SK-N-SH (cell line): ENCODE results near the gene TBC1D5. TPM values are rescaled to one million over a fixed set of nuclear protein-coding genes. Genes with fewer than 3 reads are reported as not detected.

Experiments used
- CTCF ChIA-PET: fragments of 300-600, 350-600 bp; formaldehyde crosslinking; extraction: SDS; loops from one replicate; lab custom pipeline; 2021; lab: Yijun Ruan, JAX
- POLR2A ChIA-PET: fragments of 350-600 bp; sonication (Branson Sonifier 250); formaldehyde crosslinking; extraction: SDS; loops from one replicate; lab custom pipeline; 2020; ENCODE audit warnings: antibody characterized with exemption, inconsistent platforms; lab: Yijun Ruan, JAX
- DNase-seq: peaks from one replicate; pipeline ENCODE4 v3.0.0; 2012
- H2AFZ ChIP-seq: fragments of 200-600 bp; sonication (generic); 2 replicates; pipeline ENCODE4 v1.8.1; 2016; ENCODE audit warnings: antibody characterized with exemption, mild to moderate bottlenecking, low read depth
- H3F3A ChIP-seq: fragments of 200-600 bp; sonication (generic); replicated peaks from 2 replicates; pipeline ENCODE3; 2016; ENCODE audit warnings: antibody characterized with exemption, mild to moderate bottlenecking; ENCODE audit not compliant: insufficient read depth
- H3K27ac ChIP-seq, 2 experiments: fragments of 200-500 bp in 1 of 2; fragments of 200-600 bp in 1 of 2; sonication (Bioruptor generic) in 1 of 2; sonication (generic), shearing (Covaris generic) in 1 of 2; 2 replicates each; pipeline versions ENCODE4 v1.5.1 to v1.6.1; 2014 to 2016; ENCODE audit warnings: low read depth in 2 of 2, inconsistent platforms in 1 of 2, low read length in 1 of 2, mild to moderate bottlenecking in 1 of 2, mixed read lengths in 1 of 2
- H3K27me3 ChIP-seq: fragments of 200-600 bp; sonication (generic), shearing (Covaris generic); 2 replicates; pipeline ENCODE4 v1.6.1; 2016; ENCODE audit warnings: mixed run types; ENCODE audit not compliant: insufficient read depth
- H3K36me3 ChIP-seq, 2 experiments: fragments of 200-500 bp in 1 of 2; fragments of 200-600 bp in 1 of 2; sonication (Bioruptor generic) in 1 of 2; sonication (generic) in 1 of 2; replicated peaks in 1 of 2; 2 replicates each; pipeline versions ENCODE3 to v1.5.1; 2014 to 2016; ENCODE audit warnings: low read length in 1 of 2, mild to moderate bottlenecking in 1 of 2; ENCODE audit not compliant: insufficient read depth in 2 of 2, control insufficient read depth in 1 of 2
- H3K4me1 ChIP-seq, 2 experiments: fragments of 200-500 bp in 1 of 2; fragments of 200-600 bp in 1 of 2; sonication (Bioruptor generic) in 1 of 2; sonication (generic), shearing (Covaris generic) in 1 of 2; 2 replicates each; pipeline versions ENCODE4 v1.5.1 to v1.6.1; 2014 to 2016; ENCODE audit warnings: low read depth in 1 of 2, low read length in 1 of 2, mixed run types in 1 of 2; ENCODE audit not compliant: insufficient read depth in 2 of 2, control insufficient read depth in 1 of 2
- H3K4me2 ChIP-seq: fragments of 200-600 bp; sonication (generic), shearing (Covaris generic); 2 replicates; pipeline ENCODE4 v1.6.1; 2017; ENCODE audit warnings: mixed run types
- H3K4me3 ChIP-seq, 2 experiments: fragments of 200-500 bp in 1 of 2; fragments of 200-600 bp in 1 of 2; sonication (Bioruptor generic) in 1 of 2; sonication (generic), shearing (Covaris generic) in 1 of 2; 2 replicates each; pipeline versions ENCODE4 v1.5.1 to v1.8.1; 2014 to 2016; ENCODE audit warnings: low read depth in 2 of 2, inconsistent platforms in 1 of 2, low read length in 1 of 2, mild to moderate bottlenecking in 1 of 2, mixed read lengths in 1 of 2, moderate library complexity in 1 of 2
- H3K79me2 ChIP-seq: fragments of 200-600 bp; sonication (generic); 2 replicates; pipeline ENCODE4 v1.8.1; 2017; ENCODE audit warnings: mild to moderate bottlenecking; ENCODE audit not compliant: insufficient read depth
- H3K9ac ChIP-seq: fragments of 200-600 bp; sonication (generic); 2 replicates; pipeline ENCODE4 v1.6.1; 2017; ENCODE audit warnings: mixed run types
- H3K9me2 ChIP-seq: fragments of 200-600 bp; sonication (generic); 2 replicates; pipeline ENCODE4 v1.6.1; 2017; ENCODE audit warnings: mixed run types
- H3K9me3 ChIP-seq: fragments of 200-600 bp; sonication (generic); 2 replicates; pipeline ENCODE4 v1.6.1; 2017; ENCODE audit warnings: mixed run types, mild to moderate bottlenecking, moderate library complexity
- H4K20me1 ChIP-seq: fragments of 200-600 bp; sonication (generic); 2 replicates; pipeline ENCODE4 v1.6.1; 2017; ENCODE audit warnings: mild to moderate bottlenecking, mixed run types; ENCODE audit not compliant: insufficient read depth
- ELF1 ChIP-seq: IDR thresholded peaks from 2 replicates; pipeline ENCODE4 v1.4.0; 2012
- EP300 ChIP-seq, 2 experiments: IDR thresholded peaks; 2 replicates each; pipeline versions ENCODE4 v1.4.0 to v1.6.1; 2012; ENCODE audit warnings: borderline replicate concordance in 1 of 2, low read depth in 1 of 2, low read length in 1 of 2
- EZH2phosphoT487 ChIP-seq: fragments of 200-600 bp; sonication (generic); IDR thresholded peaks from 2 replicates; pipeline ENCODE4 v1.6.1; 2017; ENCODE audit warnings: low read depth, mixed run types, mild to moderate bottlenecking, antibody characterized with exemption, moderate library complexity, borderline replicate concordance
- FOXJ3 ChIP-seq: sonication (generic); formaldehyde crosslinking; IDR thresholded peaks from 2 replicates; pipeline ENCODE4 v1.5.1; 2020; ENCODE audit warnings: mild to moderate bottlenecking, missing genetic modification reagents
- FOXM1 ChIP-seq: IDR thresholded peaks from 2 replicates; pipeline ENCODE4 v1.4.0; 2012; ENCODE audit warnings: low read depth, mild to moderate bottlenecking
- GABPA ChIP-seq: IDR thresholded peaks from 2 replicates; pipeline ENCODE4 v1.4.0; 2012; ENCODE audit warnings: low read depth, mild to moderate bottlenecking
- GATA2 ChIP-seq: sonication (generic); formaldehyde crosslinking; IDR thresholded peaks from 2 replicates; pipeline ENCODE4 v1.5.0; 2020; ENCODE audit warnings: mild to moderate bottlenecking, missing genetic modification reagents
- IRF3 ChIP-seq: fragments of 150-350 bp; IDR thresholded peaks from 2 replicates; pipeline ENCODE4 v1.6.1; 2016; ENCODE audit warnings: mild to moderate bottlenecking, low read depth, low read length
- MAX ChIP-seq: IDR thresholded peaks from 2 replicates; pipeline ENCODE4 v1.4.0; 2012; ENCODE audit warnings: low read depth
- MEF2A ChIP-seq: IDR thresholded peaks from 2 replicates; pipeline ENCODE4 v1.4.0; 2012; ENCODE audit warnings: low read depth, borderline replicate concordance
- NRF1 ChIP-seq: IDR thresholded peaks from 2 replicates; pipeline ENCODE4 v1.6.1; 2012; ENCODE audit warnings: low read depth, mild to moderate bottlenecking, low read length
- PBX3 ChIP-seq: IDR thresholded peaks from 2 replicates; pipeline ENCODE4; 2012
- RFX5 ChIP-seq: IDR thresholded peaks from 2 replicates; pipeline ENCODE4 v1.6.1; 2012; ENCODE audit warnings: mild to moderate bottlenecking, improper control_type of control experiment, low read length
- RXRA ChIP-seq: IDR thresholded peaks from 2 replicates; pipeline ENCODE4 v1.4.0; 2012; ENCODE audit warnings: low read depth, mild to moderate bottlenecking, borderline replicate concordance
- SMC3 ChIP-seq: IDR thresholded peaks from 2 replicates; pipeline ENCODE4 v1.6.1; 2012; ENCODE audit warnings: low read depth, low read length, improper control_type of control experiment
- TCF12 ChIP-seq: IDR thresholded peaks from 2 replicates; pipeline ENCODE4 v1.4.0; 2012
- TEAD4 ChIP-seq: IDR thresholded peaks from 2 replicates; pipeline ENCODE4 v1.4.0; 2012; ENCODE audit warnings: mild to moderate bottlenecking, borderline replicate concordance; ENCODE audit not compliant: insufficient read depth
- YY1 ChIP-seq: IDR thresholded peaks from 2 replicates; pipeline ENCODE4 v1.4.0; 2012; ENCODE audit warnings: low read depth, mild to moderate bottlenecking
- WGBS: methylation state at CpG from one replicate; pipeline ENCODE4 v1.1.6; 2017; ENCODE audit warnings: low lambda C conversion rate; 5-methylcytosine and 5-hydroxymethylcytosine counted together
- polyA plus RNA-seq, 3 experiments: library from polyadenylated mRNA; depleted of rRNA; stranded (reverse); fragments of >200 nt; gene quantifications; 2 replicates each; pipeline ENCODE4 v1.2.3, GENCODE V29; 2012
- TF ChIP-seq, protein P1 (sequence below): IDR thresholded peaks from 2 replicates; pipeline ENCODE4 v1.4.0; 2012; ENCODE audit warnings: low read depth, borderline replicate concordance
- TF ChIP-seq, protein P2 (sequence below): IDR thresholded peaks from 2 replicates; pipeline ENCODE4 v1.4.0; 2012; ENCODE audit warnings: low read depth, borderline replicate concordance

TBC1D5 gene
- polyA plus RNA-seq, 1 of the 3 experiments (the other 2 are of a cell fraction), result 19.5 TPM

DNA sequence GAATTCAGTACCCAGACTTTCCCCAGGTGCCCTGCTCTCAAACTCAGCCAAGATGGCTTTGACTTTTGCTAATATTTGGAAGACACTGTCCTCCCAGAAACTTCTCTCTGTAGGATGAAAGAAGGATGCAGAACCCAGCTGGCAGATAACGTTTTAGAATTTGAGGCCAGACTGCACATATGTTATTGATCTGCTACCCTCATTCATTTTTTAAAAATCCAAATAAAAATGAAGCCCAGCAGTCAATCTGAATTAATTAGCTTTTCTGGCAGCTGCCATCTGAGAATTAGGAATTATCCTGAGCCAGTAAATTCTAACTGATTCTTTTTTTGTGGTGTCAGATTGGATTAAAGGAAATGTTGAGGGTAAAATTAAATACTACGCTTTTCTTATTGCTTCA is 621.1 kb downstream of the TBC1D5 start:
- Histone ChIP-seq H3F3A (no peaks in the 10 kb centered on the region), H3K4me3 (no peak overlapping the region), H3K9me3 (no peaks in the 10 kb centered on the region), H3K9me2 (no peaks in the 10 kb centered on the region), H3K79me2 (no peaks in the 10 kb centered on the region), H3K36me3 (no peaks in the 10 kb centered on the region), H2AFZ (no peak overlapping the region), H3K9ac (no peak overlapping the region), H3K4me2 (no peak overlapping the region), H3K4me1 (no peaks in the 10 kb centered on the region), H3K27me3 (no peaks in the 10 kb centered on the region), H3K27ac (no peak overlapping the region), H4K20me1 (no peaks in the 10 kb centered on the region)
- 36% methylated on average over 2 of the region's 2 CpGs for WGBS
- ChIA-PET POLR2A (no interaction called here), CTCF (no interaction called here)
- DNase-seq, result no peak
- TF ChIP-seq IRF3, result no peak
- no peak for TF ChIP-seq MEF2A
- TF ChIP-seq GATA2, result no peak

- no peaks in the 10 kb centered on the region for H3K36me3 ChIP-seq
- H3F3A ChIP-seq, result no peaks in the 10 kb centered on the region
- CTCF ChIA-PET, result no interaction called here
- H3K9me3 ChIP-seq, result no peaks in the 10 kb centered on the region
- H3K27me3 ChIP-seq, result no peaks in the 10 kb centered on the region
- no peak for TF ChIP-seq RXRA
- no peak for TF ChIP-seq TCF12
- TF ChIP-seq MEF2A, result no peak
- TF ChIP-seq, protein P1, sequence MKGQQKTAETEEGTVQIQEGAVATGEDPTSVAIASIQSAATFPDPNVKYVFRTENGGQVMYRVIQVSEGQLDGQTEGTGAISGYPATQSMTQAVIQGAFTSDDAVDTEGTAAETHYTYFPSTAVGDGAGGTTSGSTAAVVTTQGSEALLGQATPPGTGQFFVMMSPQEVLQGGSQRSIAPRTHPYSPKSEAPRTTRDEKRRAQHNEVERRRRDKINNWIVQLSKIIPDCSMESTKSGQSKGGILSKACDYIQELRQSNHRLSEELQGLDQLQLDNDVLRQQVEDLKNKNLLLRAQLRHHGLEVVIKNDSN, result no peak
- TF ChIP-seq MAX, result no peak
- TF ChIP-seq EZH2phosphoT487, result no peak
- TF ChIP-seq GABPA, result no peak
- no peak for TF ChIP-seq PBX3
- no peak for TF ChIP-seq RFX5
- no peak for TF ChIP-seq NRF1
- no peak for TF ChIP-seq ELF1
- TF ChIP-seq, protein P2, sequence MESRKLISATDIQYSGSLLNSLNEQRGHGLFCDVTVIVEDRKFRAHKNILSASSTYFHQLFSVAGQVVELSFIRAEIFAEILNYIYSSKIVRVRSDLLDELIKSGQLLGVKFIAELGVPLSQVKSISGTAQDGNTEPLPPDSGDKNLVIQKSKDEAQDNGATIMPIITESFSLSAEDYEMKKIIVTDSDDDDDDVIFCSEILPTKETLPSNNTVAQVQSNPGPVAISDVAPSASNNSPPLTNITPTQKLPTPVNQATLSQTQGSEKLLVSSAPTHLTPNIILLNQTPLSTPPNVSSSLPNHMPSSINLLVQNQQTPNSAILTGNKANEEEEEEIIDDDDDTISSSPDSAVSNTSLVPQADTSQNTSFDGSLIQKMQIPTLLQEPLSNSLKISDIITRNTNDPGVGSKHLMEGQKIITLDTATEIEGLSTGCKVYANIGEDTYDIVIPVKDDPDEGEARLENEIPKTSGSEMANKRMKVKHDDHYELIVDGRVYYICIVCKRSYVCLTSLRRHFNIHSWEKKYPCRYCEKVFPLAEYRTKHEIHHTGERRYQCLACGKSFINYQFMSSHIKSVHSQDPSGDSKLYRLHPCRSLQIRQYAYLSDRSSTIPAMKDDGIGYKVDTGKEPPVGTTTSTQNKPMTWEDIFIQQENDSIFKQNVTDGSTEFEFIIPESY, result no peak
- no peak for TF ChIP-seq SMC3
- TF ChIP-seq FOXJ3 (CRISPR knock-in tag), result no peak
- no peak for TF ChIP-seq TEAD4
- TF ChIP-seq FOXM1, result no peak
- no peak for TF ChIP-seq YY1
- TF ChIP-seq EP300 (IDR thresholded peaks at IDR 0.05; ENCODE audit: borderline replicate concordance in 1 of 2, low read depth in 1 of 2, low read length in 1 of 2), result no peak
- TF ChIP-seq IRF3, result no peak
- TF ChIP-seq, all 33 proteins: peak for 0
- Histone ChIP-seq H3K9me2 (no peaks in the 10 kb centered on the region), H3K4me2 (no peak overlapping the region), H3K4me1 (no peaks in the 10 kb centered on the region; a peak in 1 of 4 replicates), H3K9ac (no peak overlapping the region), H3K4me3 (no peak overlapping the region), H3K27ac (no peak overlapping the region), H4K20me1 (no peaks in the 10 kb centered on the region), H3K79me2 (no peaks in the 10 kb centered on the region), H2AFZ (no peak overlapping the region)
- POLR2A ChIA-PET, result no interaction called here
- DNase-seq, result no peak
- 47% methylated on average over 4 of the region's 4 CpGs for WGBS
These were observed 622.3 kb downstream of the TBC1D5 start for GRCh38 chr3:17120115-17120514.
